H1 (cell line): ENCODE data around the gene CHMP4B. TPM values are rescaled to one million over a fixed set of nuclear protein-coding genes. Genes with fewer than 3 reads are reported as not detected.

ENCODE experiments used
- TEAD4 ChIP-seq: IDR thresholded peaks from 2 replicates; pipeline ENCODE4 v1.6.1; 2012; ENCODE audit warnings: low read depth, low read length, inconsistent platforms, mixed read lengths
- polyA plus RNA-seq, 7 experiments: library from polyadenylated mRNA; depleted of rRNA in 3 of 7; stranded (reverse) in 5 of 7; unstranded in 2 of 7; fragments of >200 nt in 5 of 7; fragments of 200-250 nt in 2 of 7; gene quantifications; 1 replicate in 5 of 7; 2 replicates in 1 of 7; 4 replicates in 1 of 7; pipeline versions ENCODE4 v1.2.1 to v1.2.3, GENCODE V29; 2011 to 2013; ENCODE audit warnings: missing spikeins in 2 of 7, mixed read lengths in 2 of 7
- total RNA-seq: library from RNA; stranded (reverse); fragmentation: NEBNext Ultra II Directional; extraction: Animal tissue kit (Norgen Biotek cat#: 25700); gene quantifications from 2 replicates; pipeline ENCODE4 v1.2.1, GENCODE V29; 2021
- TF ChIP-seq, protein P1 (sequence below): IDR thresholded peaks from 2 replicates; pipeline ENCODE4 v1.6.1; 2012; ENCODE audit warnings: low read length, inconsistent platforms

Gene CHMP4B
- total and polyA plus RNA-seq, 2 of the 8 experiments (the other 6 are each of a cell fraction or from before 2014, with no cell fraction given) = 38.6 to 66.3 TPM

DNA sequence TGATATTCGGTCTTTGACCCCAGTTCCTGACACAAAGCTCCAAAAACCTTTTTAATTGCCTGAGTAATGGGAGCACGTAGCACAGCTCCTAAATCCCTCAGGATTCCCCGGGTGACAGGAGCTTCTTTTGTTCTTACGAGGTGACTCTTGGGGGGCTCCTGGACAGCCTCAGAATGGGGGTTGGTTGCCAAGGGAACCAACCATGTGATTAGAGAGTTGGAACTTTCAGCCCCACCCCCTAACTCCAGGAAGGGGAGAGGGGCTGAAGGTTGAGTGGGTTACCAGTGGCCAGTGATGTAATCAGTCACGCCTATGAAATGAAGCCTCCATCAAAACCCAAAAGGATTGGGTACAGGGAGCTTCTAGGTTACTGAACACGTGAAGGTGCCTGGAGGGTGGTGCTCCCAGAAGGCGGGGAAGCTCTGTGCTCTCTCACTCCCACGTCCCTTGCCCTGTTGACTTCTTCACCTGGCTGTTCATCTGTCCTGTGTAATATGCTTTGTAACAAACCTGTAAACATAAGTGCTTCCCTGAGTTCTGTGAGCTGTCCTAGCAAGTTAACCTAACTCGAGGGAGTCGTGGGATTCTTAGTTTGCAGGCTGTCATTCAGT is 89.5 kb downstream of the CHMP4B start (continued):
- TF ChIP-seq, protein P1, sequence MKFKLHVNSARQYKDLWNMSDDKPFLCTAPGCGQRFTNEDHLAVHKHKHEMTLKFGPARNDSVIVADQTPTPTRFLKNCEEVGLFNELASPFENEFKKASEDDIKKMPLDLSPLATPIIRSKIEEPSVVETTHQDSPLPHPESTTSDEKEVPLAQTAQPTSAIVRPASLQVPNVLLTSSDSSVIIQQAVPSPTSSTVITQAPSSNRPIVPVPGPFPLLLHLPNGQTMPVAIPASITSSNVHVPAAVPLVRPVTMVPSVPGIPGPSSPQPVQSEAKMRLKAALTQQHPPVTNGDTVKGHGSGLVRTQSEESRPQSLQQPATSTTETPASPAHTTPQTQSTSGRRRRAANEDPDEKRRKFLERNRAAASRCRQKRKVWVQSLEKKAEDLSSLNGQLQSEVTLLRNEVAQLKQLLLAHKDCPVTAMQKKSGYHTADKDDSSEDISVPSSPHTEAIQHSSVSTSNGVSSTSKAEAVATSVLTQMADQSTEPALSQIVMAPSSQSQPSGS = no peak
- no peak for TF ChIP-seq TEAD4
